ENCODE measurements around the gene TOM1L1.
A peak's percentile ranks its signal among the peaks of the same experiment; 100 is the strongest.

The TOM1L1 gene

DNA sequence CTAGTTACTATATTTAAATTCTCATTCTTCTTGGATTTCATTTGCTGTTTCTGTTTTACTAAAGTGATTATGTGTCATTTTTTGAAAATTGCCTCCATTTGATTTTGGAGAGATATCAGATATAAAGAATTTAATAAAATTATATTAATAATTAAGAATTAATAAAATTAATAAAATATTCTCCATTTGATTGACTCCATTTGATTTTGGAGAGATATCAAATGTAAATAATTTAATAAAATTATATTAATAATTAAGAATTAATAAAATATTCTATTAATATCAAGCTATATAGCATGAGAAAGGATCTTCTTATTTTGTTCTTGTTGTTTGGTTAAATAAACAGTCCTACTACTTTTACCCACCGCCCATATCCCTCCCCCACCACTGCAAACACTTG lies 90.9 kb downstream of the TOM1L1 start:
- TF ChIP-seq CTCF (IDR thresholded peaks at IDR 0.05; ENCODE audit: insufficient read depth, low read depth, low read length, missing control alignments) = no peak
- no peak overlapping the region for H3K4me3 ChIP-seq (ENCODE audit: low read depth, low read length)

DNA sequence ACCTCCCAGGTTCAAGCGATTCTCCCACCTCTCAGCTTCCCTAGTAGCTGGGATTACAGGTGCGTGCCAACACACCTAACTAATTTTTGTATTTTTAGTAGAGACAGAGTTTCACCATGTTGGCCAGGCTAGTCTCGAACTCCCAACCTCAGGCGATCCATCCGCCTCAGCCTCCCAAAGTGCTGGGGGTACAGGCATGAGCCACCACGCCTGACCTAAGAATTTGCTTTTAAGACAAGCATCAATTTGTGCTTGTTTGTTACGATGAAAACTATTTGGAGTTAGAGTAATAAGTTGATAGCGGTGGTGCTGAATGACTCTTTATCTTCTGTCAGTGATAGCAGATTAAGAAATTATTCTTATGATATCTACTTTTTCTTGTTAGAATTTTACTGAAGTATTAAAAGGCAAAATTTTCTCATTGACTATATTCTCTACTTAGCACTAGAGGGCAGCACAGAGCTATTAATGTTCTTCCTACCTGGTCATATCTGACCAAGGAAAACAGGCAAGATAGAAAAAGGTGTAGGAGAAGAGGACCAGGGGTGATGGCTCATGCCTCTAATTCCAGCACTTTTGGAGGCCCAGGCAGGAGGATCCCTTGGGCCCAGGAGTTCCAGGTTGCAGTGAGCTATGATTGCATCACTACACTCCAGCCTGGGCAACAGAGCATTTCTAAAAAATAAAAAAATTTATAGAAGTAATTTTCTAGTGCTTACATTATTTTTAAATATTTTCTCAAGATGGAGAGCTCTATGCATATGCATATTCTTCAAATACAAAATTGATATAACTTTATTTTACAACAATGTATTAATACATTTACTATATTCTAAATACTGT lies 92.4 kb downstream of the TOM1L1 start:
- no peak overlapping the region for H3K4me3 ChIP-seq (ENCODE audit: low read depth, low read length)
- peak; percentile 46 for TF ChIP-seq CTCF (IDR thresholded peaks at IDR 0.05; ENCODE audit: insufficient read depth, low read depth, low read length, missing control alignments)
- peak; percentile 63 for DNase-seq (ENCODE audit: low read depth)

More for the DNA sequence above, 90.9 kb downstream of the TOM1L1 start:
- no peak for DNase-seq (ENCODE audit: low read depth)

- no peak overlapping the region for H3K4me3 ChIP-seq (ENCODE audit: low read depth, low read length)
- TF ChIP-seq CTCF (IDR thresholded peaks at IDR 0.05; ENCODE audit: insufficient read depth, low read depth, low read length, missing control alignments) = no peak
- no peak for DNase-seq (ENCODE audit: low read depth)
Measured at GRCh38 chr17:54996441-54996840, 95.8 kb downstream of the TOM1L1 start.

GRCh38 chr17:55002458-55002857 lies 101.8 kb downstream of the TOM1L1 start:
- no peak for DNase-seq (ENCODE audit: low read depth)
- no peak for TF ChIP-seq CTCF (IDR thresholded peaks at IDR 0.05; ENCODE audit: insufficient read depth, low read depth, low read length, missing control alignments)
- no peak overlapping the region for H3K4me3 ChIP-seq (ENCODE audit: low read depth, low read length)

DNA sequence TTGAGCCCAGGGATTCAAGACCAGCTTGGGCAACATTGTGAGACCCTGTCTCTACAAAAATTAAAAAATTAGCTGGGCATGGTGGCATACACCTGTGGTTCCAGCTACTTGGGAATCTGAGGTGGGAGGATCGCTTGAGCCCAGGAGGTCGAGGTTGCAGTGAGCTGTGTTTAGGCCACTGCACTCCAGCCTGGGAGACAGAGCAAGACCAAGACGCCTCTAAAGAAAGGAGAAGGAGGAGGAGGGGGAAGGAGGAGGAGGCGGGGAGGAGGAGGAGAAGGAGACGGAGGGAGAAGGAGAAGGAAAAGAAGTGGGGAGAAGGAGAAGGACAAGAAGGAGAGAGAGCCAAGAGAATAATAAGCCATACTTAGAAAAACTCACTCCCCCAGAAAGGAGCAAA lies 103.8 kb downstream of the TOM1L1 start:
- no peak overlapping the region for H3K4me3 ChIP-seq (ENCODE audit: low read depth, low read length)
- TF ChIP-seq CTCF (IDR thresholded peaks at IDR 0.05; ENCODE audit: insufficient read depth, low read depth, low read length, missing control alignments) = no peak
- DNase-seq (ENCODE audit: low read depth) = no peak

GRCh38 chr17:55005520-55005919 lies 104.9 kb downstream of the TOM1L1 start:
- peak; percentile 56 for DNase-seq (ENCODE audit: low read depth)
- TF ChIP-seq CTCF (IDR thresholded peaks at IDR 0.05; ENCODE audit: insufficient read depth, low read depth, low read length, missing control alignments) = peak; percentile 53
- no peak overlapping the region for H3K4me3 ChIP-seq (ENCODE audit: low read depth, low read length)

All from GM12865 (cell line).